KOPT-K1 (cell line): ENCODE measurements around the gene JPH4.
"Not testable (repeated sequence)": the region's sequence is repeated elsewhere in the genome, so short reads cannot be mapped to it uniquely, and the experiment has no call there.

Experiments used
- H3K27ac ChIP-seq: fragments of 200-600 bp; sonication (generic); 2 replicates; pipeline ENCODE4 v1.5.1; 2016; ENCODE audit warnings: antibody characterized with exemption, mild to moderate bottlenecking, low read depth, low read length; ENCODE audit not compliant: poor library complexity, severe bottlenecking
- H3K36me3 ChIP-seq: fragments of 200-600 bp; sonication (generic); 2 replicates; pipeline ENCODE4 v1.5.1; 2017; ENCODE audit warnings: antibody characterized with exemption, mild to moderate bottlenecking, low read length, moderate library complexity; ENCODE audit not compliant: insufficient read depth
- H3K9me3 ChIP-seq: fragments of 200-600 bp; sonication (generic); 2 replicates; pipeline ENCODE4 v1.5.1; 2017; ENCODE audit warnings: antibody characterized with exemption, low read length, mild to moderate bottlenecking; ENCODE audit not compliant: insufficient read depth, poor library complexity, severe bottlenecking

The JPH4 gene

GRCh38 chr14:23600806-23601205, 22.2 kb upstream of the JPH4 start:
- H3K36me3 ChIP-seq: no peaks in the 10 kb centered on the region
- no peaks in the 10 kb centered on the region for H3K9me3 ChIP-seq
- H3K27ac ChIP-seq: no peak overlapping the region

- Histone ChIP-seq H3K9me3 (no peaks in the 10 kb centered on the region), H3K36me3 (no peaks in the 10 kb centered on the region)
These were observed 21.7 kb upstream of the JPH4 start for GRCh38 chr14:23600322-23600707.

GRCh38 chr14:23594191-23594590, 15.6 kb upstream of the JPH4 start:
- not testable (repeated sequence) for H3K27ac ChIP-seq, H3K9me3 ChIP-seq, H3K36me3 ChIP-seq

More at GRCh38 chr14:23600322-23600707, 21.7 kb upstream of the JPH4 start:
- no peak overlapping the region for H3K27ac ChIP-seq

GRCh38 chr14:23590198-23590597, 11.6 kb upstream of the JPH4 start:
- Histone ChIP-seq H3K27ac (no peak overlapping the region), H3K9me3 (no peaks in the 10 kb centered on the region), H3K36me3 (no peaks in the 10 kb centered on the region)

GRCh38 chr14:23589606-23590005, 11.0 kb upstream of the JPH4 start:
- no peaks in the 10 kb centered on the region for H3K9me3 ChIP-seq
- no peak overlapping the region for H3K27ac ChIP-seq
- H3K36me3 ChIP-seq: no peaks in the 10 kb centered on the region

GRCh38 chr14:23588884-23589598, 10.5 kb upstream of the JPH4 start:
- H3K9me3 ChIP-seq: no peaks in the 10 kb centered on the region
- no peak overlapping the region for H3K27ac ChIP-seq
- no peaks in the 10 kb centered on the region for H3K36me3 ChIP-seq

GRCh38 chr14:23584527-23585203, 6.1 kb upstream of the JPH4 start:
- not testable (repeated sequence) for H3K27ac ChIP-seq, H3K9me3 ChIP-seq, H3K36me3 ChIP-seq

GRCh38 chr14:23583761-23584526, 5.4 kb upstream of the JPH4 start:
- not testable (repeated sequence) for H3K27ac ChIP-seq

GRCh38 chr14:23582906-23583760, 4.5 kb upstream of the JPH4 start:
- H3K9me3 ChIP-seq: no peaks in the 10 kb centered on the region
- no peaks in the 10 kb centered on the region for H3K36me3 ChIP-seq
- H3K27ac ChIP-seq: no peak overlapping the region

More at GRCh38 chr14:23583761-23584526, 5.4 kb upstream of the JPH4 start:
- not testable (repeated sequence) for H3K36me3 ChIP-seq, H3K9me3 ChIP-seq

GRCh38 chr14:23580948-23581281, 2.3 kb upstream of the JPH4 start:
- H3K36me3 ChIP-seq: no peaks in the 10 kb centered on the region
- no peak overlapping the region for H3K27ac ChIP-seq
- H3K9me3 ChIP-seq: no peaks in the 10 kb centered on the region

- no peaks in the 10 kb centered on the region for H3K9me3 ChIP-seq
- H3K36me3 ChIP-seq: no peaks in the 10 kb centered on the region
- no peak overlapping the region for H3K27ac ChIP-seq
These were observed 1.7 kb upstream of the JPH4 start for GRCh38 chr14:23580152-23580926.

GRCh38 chr14:23579739-23580138, 1.1 kb upstream of the JPH4 start:
- H3K9me3 ChIP-seq: no peaks in the 10 kb centered on the region
- no peaks in the 10 kb centered on the region for H3K36me3 ChIP-seq
- H3K27ac ChIP-seq: no peak overlapping the region

GRCh38 chr14:23579311-23579630, 681 bp upstream of the JPH4 start:
- no peak overlapping the region for H3K27ac ChIP-seq
- no peaks in the 10 kb centered on the region for H3K9me3 ChIP-seq
- no peaks in the 10 kb centered on the region for H3K36me3 ChIP-seq

- Histone ChIP-seq H3K9me3 (no peaks in the 10 kb centered on the region), H3K36me3 (no peaks in the 10 kb centered on the region), H3K27ac (no peak overlapping the region)
These were observed 739 bp downstream of the JPH4 start for GRCh38 chr14:23577710-23578392.
